Gastrocnemius medialis (tissue), 4 donors: ENCODE data around the gene MEGF10. TPM values are rescaled to one million over a fixed set of nuclear protein-coding genes. Genes with fewer than 3 reads are reported as not detected.

ENCODE experiments used
- ATAC-seq, 2 donors: fragments of 150-250 bp; one replicate each; pipeline ENCODE4 v1.9.1; 2016
- DNase-seq, 2 donors: peaks; one replicate each; pipeline ENCODE4 v3.0.0-alpha.2; 2019
- H3K27ac ChIP-seq, 4 donors: fragments of 200-600 bp; sonication (generic); 1 replicate in 1 of 4; 2 replicates in 3 of 4; pipeline ENCODE4 v1.5.1; 2016 to 2018; ENCODE audit warnings: mild to moderate bottlenecking in 2 of 4, moderate library complexity in 1 of 4
- H3K27me3 ChIP-seq, 3 donors: fragments of 200-600 bp; sonication (generic) in 2 of 3; 1 replicate in 1 of 3; 2 replicates in 2 of 3; pipeline versions ENCODE4 v1.5.1 to v1.6.0; 2016 to 2019; ENCODE audit warnings: mild to moderate bottlenecking in 1 of 3, moderate library complexity in 1 of 3
- H3K36me3 ChIP-seq, 2 donors: fragments of 200-600 bp; sonication (generic) in 1 of 2; one replicate each; pipeline ENCODE4 v1.5.1; 2017 to 2018
- H3K4me1 ChIP-seq, 2 donors: fragments of 200-600 bp; sonication (generic) in 1 of 2; one replicate each; pipeline ENCODE4 v1.5.1; 2016 to 2017; ENCODE audit warnings: mild to moderate bottlenecking in 2 of 2
- H3K4me3 ChIP-seq, 4 donors: fragments of 200-600 bp; sonication (generic) in 3 of 4; 1 replicate in 1 of 4; 2 replicates in 3 of 4; pipeline ENCODE4 v1.5.1; 2016 to 2019; ENCODE audit warnings: mild to moderate bottlenecking in 2 of 4
- H3K9me3 ChIP-seq, 3 donors: fragments of 200-600 bp; sonication (generic) in 2 of 3; 1 replicate in 1 of 3; 2 replicates in 2 of 3; pipeline ENCODE4 v1.5.1; 2016 to 2019
- POLR2A ChIP-seq, 2 donors: fragments of 450-650 bp; IDR thresholded peaks; one replicate each; pipeline ENCODE4 v1.6.1; 2017; ENCODE audit warnings: antibody characterized with exemption in 2 of 2, mild to moderate bottlenecking in 2 of 2, moderate library complexity in 2 of 2
- in situ Hi-C, 4 donors: fragments of 200-750 bp; cut with MboI; loops; one replicate each; pipeline versions ENCODE4 v1.15.0 to v1.8.0; 2017; ENCODE audit warnings: low sequenced_read_pairs in 4 of 4
- intact Hi-C: fragments of 100-400 bp; cut with DNase I; formaldehyde crosslinking; loops from one replicate; pipeline ENCODE4 v1.15.1; 2023; ENCODE audit warnings: low total_unique reads
- total RNA-seq, 4 donors: library from RNA; depleted of rRNA; stranded (reverse); fragments of >200 nt; gene quantifications; one replicate each; pipeline versions ENCODE4 v1.1.0 to v1.2.3, GENCODE V29; 2016
- TF ChIP-seq, protein P1 (sequence below), 5 experiments: fragments of 450-650 bp in 3 of 5; fragments of 200-600 bp in 2 of 5; sonication (generic) in 2 of 5; IDR thresholded peaks in 4 of 5; conservative IDR thresholded peaks in 1 of 5; 1 replicate in 4 of 5; 2 replicates in 1 of 5; pipeline ENCODE4 v1.5.1; 2016 to 2019; ENCODE audit warnings: antibody characterized with exemption in 5 of 5, mild to moderate bottlenecking in 3 of 5, moderate library complexity in 3 of 5

MEGF10 gene
- total RNA-seq, 4 donors from 2014 or later: 6.7 to 25.4 (median 15.7) TPM

DNA sequence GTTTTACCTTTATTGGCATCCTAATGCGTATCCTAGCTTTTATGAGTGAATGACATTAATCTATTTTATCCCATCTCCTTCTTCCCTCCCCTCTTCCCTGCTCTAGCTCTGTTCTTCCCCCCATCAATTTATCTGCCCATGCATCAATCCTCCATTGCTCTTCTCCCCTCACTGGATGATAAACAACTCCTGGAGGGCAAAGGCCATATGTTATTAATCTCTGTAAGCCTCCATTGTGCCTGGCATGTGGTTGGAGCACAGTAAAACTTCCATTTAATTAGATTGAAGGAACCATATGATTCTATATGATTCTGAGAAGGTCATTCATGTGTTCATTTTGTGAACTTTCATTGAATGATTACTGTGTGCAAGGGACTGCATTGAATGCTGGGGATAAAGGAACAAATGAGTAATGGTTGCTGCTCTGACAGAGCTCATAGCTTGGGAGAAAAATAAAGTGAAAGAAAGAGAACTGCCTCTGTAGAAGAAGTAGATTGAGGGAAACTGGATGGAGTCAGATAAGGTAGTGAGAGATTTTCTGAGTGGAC lies 85.0 kb downstream of the MEGF10 start:
- Histone ChIP-seq H3K4me3 (no peak overlapping the region), H3K27me3 (no peaks in the 10 kb centered on the region), H3K9me3 (no peaks in the 10 kb centered on the region), H3K27ac (no peak overlapping the region), H3K36me3 (no peaks in the 10 kb centered on the region), H3K4me1 (peaks cover 9 to 10% of the 10 kb centered on the region in 2 donors)
- intact Hi-C loops: loop anchor here (2.0 kb wide), 1 partner anchor 31 kb away; no protein-coding TSS in a partner anchor
- ATAC-seq: no peak
- TF ChIP-seq, protein P1, sequence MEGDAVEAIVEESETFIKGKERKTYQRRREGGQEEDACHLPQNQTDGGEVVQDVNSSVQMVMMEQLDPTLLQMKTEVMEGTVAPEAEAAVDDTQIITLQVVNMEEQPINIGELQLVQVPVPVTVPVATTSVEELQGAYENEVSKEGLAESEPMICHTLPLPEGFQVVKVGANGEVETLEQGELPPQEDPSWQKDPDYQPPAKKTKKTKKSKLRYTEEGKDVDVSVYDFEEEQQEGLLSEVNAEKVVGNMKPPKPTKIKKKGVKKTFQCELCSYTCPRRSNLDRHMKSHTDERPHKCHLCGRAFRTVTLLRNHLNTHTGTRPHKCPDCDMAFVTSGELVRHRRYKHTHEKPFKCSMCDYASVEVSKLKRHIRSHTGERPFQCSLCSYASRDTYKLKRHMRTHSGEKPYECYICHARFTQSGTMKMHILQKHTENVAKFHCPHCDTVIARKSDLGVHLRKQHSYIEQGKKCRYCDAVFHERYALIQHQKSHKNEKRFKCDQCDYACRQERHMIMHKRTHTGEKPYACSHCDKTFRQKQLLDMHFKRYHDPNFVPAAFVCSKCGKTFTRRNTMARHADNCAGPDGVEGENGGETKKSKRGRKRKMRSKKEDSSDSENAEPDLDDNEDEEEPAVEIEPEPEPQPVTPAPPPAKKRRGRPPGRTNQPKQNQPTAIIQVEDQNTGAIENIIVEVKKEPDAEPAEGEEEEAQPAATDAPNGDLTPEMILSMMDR (IDR thresholded peaks at IDR 0.05 in 4 of 5, conservative IDR thresholded peaks at IDR 0.05 in 1 of 5): no peak
- no peak for TF ChIP-seq POLR2A (IDR thresholded peaks at IDR 0.05)
- DNase-seq: no peak
- in situ Hi-C loops: no loop called here

DNA sequence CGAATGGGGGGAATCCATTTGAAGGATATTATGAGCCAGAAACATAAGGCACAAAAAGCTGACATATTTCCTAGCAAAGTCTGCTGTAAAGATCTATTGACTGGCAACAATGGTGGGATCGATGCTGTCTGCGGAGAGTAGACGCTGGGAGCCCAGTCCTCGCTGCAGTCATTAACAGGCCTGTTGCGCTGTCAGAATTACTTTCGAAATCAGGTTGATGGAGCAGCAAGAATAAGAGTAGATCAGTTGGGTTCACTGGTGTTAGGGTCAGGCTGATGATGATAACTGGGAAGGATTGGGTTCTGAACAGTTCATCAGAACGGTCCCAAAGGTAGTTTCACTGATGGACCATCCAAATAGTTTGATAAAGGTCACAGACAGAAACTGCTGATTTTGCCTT lies 87.1 kb downstream of the MEGF10 start:
- Histone ChIP-seq H3K9me3 (no peaks in the 10 kb centered on the region), H3K36me3 (no peaks in the 10 kb centered on the region), H3K27ac (no peak overlapping the region), H3K4me3 (no peak overlapping the region), H3K4me1 (peaks cover 0 to 7% of the 10 kb centered on the region in 2 donors), H3K27me3 (no peaks in the 10 kb centered on the region)
- in situ Hi-C loops (no loop called here), intact Hi-C loops (no loop called here)
- TF ChIP-seq, protein P1 (IDR thresholded peaks at IDR 0.05 in 4 of 5, conservative IDR thresholded peaks at IDR 0.05 in 1 of 5): no peak
- no peak for TF ChIP-seq POLR2A (IDR thresholded peaks at IDR 0.05)
- no peak for ATAC-seq
- no peak for DNase-seq

DNA sequence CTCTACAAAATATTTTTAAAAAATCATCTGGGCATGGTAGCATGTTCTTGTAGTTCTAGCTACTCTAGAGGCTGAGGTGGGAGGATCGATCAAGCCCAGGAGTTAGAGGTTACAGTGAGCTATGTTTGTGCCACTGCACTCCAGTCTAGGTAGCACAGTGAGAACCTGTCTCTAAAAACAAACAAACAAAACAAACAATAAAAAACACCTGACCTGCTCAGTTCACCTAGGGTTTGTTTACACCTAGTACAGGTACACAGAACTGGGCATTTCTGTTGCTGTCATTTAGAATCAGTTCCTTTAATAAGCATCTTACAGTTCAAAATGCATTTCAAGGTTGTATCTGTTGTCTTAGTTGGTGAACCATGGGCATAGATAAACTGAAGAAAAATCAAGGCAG lies 95.3 kb downstream of the MEGF10 start:
- intact Hi-C loops: no loop called here
- no peaks in the 10 kb centered on the region for H3K4me1 ChIP-seq
- in situ Hi-C loops: no loop called here
- ATAC-seq: no peak
- no peak for DNase-seq
- TF ChIP-seq, protein P1 (IDR thresholded peaks at IDR 0.05 in 4 of 5, conservative IDR thresholded peaks at IDR 0.05 in 1 of 5): no peak
- no peak for TF ChIP-seq POLR2A (IDR thresholded peaks at IDR 0.05)
- H3K4me3 ChIP-seq: no peak overlapping the region
- no peaks in the 10 kb centered on the region for H3K9me3 ChIP-seq
- H3K27ac ChIP-seq: no peak overlapping the region
- H3K36me3 ChIP-seq: no peaks in the 10 kb centered on the region
- no peaks in the 10 kb centered on the region for H3K27me3 ChIP-seq

DNA sequence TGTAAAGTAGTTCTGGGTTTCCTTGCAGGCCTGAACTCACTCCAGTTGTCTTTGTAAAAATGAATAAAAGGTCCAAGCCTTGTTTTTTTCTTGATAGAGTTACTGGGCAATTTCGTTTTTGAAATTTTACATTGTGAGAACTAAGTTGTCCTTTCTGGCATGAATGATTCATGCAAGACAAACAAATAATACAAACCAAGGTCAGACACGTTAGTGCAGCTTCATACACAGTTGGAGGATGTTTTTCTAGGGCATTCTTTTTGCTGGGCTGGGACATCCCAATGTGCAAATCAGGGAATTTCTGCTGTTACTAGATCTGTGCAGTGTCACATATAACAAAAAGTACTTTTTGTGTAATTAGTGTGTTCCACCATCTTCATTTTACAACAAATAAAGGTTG lies 96.0 kb downstream of the MEGF10 start:
- ATAC-seq (no peak), DNase-seq (no peak)
- Histone ChIP-seq H3K36me3 (no peaks in the 10 kb centered on the region), H3K9me3 (no peaks in the 10 kb centered on the region), H3K4me3 (no peak overlapping the region), H3K27me3 (no peaks in the 10 kb centered on the region), H3K4me1 (no peaks in the 10 kb centered on the region), H3K27ac (no peak overlapping the region)
- intact Hi-C loops (no loop called here), in situ Hi-C loops (no loop called here)
- no peak for TF ChIP-seq POLR2A (IDR thresholded peaks at IDR 0.05)
- TF ChIP-seq, protein P1 (IDR thresholded peaks at IDR 0.05 in 4 of 5, conservative IDR thresholded peaks at IDR 0.05 in 1 of 5): no peak

DNA sequence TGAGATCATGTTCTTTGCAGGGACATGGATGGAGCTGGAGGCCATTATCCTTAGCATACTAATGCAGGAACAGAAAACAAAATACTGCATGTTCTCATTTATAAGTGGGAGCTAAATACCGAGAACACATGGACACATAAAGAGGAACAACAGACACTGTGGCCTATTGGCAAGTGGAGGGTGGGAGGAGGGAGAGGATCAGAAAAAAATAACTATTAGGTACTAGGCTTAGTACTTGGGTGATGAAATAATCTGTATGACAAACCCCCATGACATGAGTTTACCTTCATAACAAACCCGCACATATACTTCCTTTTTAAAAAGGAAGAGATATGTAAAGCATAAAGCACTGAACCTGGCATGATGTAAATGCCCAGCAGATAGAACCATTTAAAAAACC lies 99.0 kb downstream of the MEGF10 start:
- no peaks in the 10 kb centered on the region for H3K4me1 ChIP-seq
- in situ Hi-C loops: no loop called here

More for the DNA sequence above, 99.0 kb downstream of the MEGF10 start:
- TF ChIP-seq, protein P1 (IDR thresholded peaks at IDR 0.05 in 4 of 5, conservative IDR thresholded peaks at IDR 0.05 in 1 of 5): no peak
- no peak for TF ChIP-seq POLR2A (IDR thresholded peaks at IDR 0.05)
- Histone ChIP-seq H3K36me3 (no peaks in the 10 kb centered on the region), H3K9me3 (no peaks in the 10 kb centered on the region), H3K4me3 (no peak overlapping the region), H3K27ac (no peak overlapping the region), H3K27me3 (no peaks in the 10 kb centered on the region)
- intact Hi-C loops: no loop called here
- ATAC-seq (no peak), DNase-seq (no peak)
